PFSK-1 (cell line): ENCODE measurements around the gene BPI.
A peak's percentile ranks its signal among the peaks of the same experiment; 100 is the strongest.

Experiments
- FOXP2 ChIP-seq: optimal IDR thresholded peaks from 2 replicates; pipeline ENCODE3; 2011; ENCODE audit warnings: borderline replicate concordance, control low read depth, inconsistent platforms; ENCODE audit not compliant: insufficient read depth; ENCODE audit errors: extremely low read length, extremely low read depth
- POLR2AphosphoS5 ChIP-seq: IDR thresholded peaks from 2 replicates; pipeline ENCODE4 v1.6.1; 2012; ENCODE audit warnings: low read depth, mild to moderate bottlenecking, control low read depth, low read length, moderate library complexity
- REST ChIP-seq, 2 experiments: IDR thresholded peaks; 2 replicates each; pipeline versions ENCODE4 v1.6.1 to v1.8.0; 2011 to 2012; ENCODE audit warnings: low read depth in 2 of 2, low read length in 2 of 2, control low read depth in 1 of 2, inconsistent platforms in 1 of 2, mild to moderate bottlenecking in 1 of 2, moderate library complexity in 1 of 2; ENCODE audit not compliant: insufficient read depth in 1 of 2
- SIN3A ChIP-seq: IDR thresholded peaks from 2 replicates; pipeline ENCODE4 v1.6.1; 2012; ENCODE audit warnings: mild to moderate bottlenecking, low read length, moderate library complexity, borderline replicate concordance; ENCODE audit not compliant: insufficient read depth
- TAF1 ChIP-seq: IDR thresholded peaks from 2 replicates; pipeline ENCODE4 v1.6.1; 2012; ENCODE audit warnings: low read length, control low read depth, borderline replicate concordance; ENCODE audit not compliant: insufficient read depth

The BPI gene

GRCh38 chr20:38320221-38320620 is 16.3 kb downstream of the BPI start:
- no peak for TF ChIP-seq SIN3A
- TF ChIP-seq TAF1: no peak

DNA sequence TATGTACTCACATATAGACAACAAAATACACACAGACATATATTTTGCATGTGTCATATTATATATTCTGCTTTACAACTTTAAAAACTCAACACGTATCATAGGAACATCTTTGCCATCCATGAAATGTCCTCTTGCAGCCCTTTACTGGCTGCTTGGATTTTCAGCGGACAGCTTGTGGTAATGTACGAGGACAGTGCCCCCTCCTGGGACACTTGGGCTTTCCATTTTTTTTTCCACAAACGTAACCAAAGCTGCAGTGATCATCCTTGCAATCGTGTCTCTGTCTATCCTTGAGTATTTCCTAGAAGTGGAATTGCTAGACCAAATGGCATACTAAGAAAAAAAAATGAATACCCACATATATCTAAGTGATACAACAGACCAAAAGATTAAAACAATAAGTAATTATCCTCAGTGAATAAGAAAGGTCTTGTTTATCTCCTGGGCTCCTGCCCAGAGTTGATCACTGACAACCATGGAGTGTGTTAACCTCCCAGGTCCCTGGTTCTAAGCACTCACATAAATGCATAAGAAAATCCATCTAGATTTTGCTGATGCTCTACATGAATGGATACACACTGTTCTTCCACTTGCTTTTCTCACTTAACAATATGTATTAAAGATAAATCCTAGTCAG is 18.1 kb downstream of the BPI start:
- TF ChIP-seq SIN3A: no peak
- peak; percentile 68 for TF ChIP-seq POLR2AphosphoS5
- no peak for TF ChIP-seq TAF1
- TF ChIP-seq REST (IDR thresholded peaks at IDR 0.05; ENCODE audit: insufficient read depth in 1 of 2, low read depth in 2 of 2, low read length in 2 of 2): no peak
- no peak for TF ChIP-seq FOXP2

GRCh38 chr20:38324159-38324558 is 20.2 kb downstream of the BPI start:
- no peak; the same call in 1 of the 2 replicates for TF ChIP-seq POLR2AphosphoS5
- peak; percentile 48; the same call in 1 of the 2 replicates for TF ChIP-seq SIN3A

DNA sequence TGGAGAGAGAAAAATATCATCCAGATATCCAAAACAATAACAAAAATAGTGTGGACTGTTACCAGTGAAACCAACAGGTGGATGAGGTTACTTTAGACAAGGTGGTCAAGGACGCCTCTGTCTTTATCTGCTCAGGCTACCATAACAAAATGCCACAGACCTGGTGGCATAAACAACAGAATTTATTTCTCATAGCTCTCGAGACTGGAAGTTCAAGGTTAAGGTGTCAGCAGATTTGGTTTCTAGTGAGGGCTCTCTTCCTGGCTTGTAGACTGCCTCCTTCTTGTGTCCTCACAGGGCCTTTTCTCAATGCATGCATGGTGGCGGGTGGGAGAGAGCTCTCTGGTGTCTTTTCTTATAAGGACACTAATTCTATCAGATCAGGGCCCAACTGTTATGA is 21.2 kb downstream of the BPI start:
- TF ChIP-seq TAF1: peak; percentile 48; the same call in 1 of the 2 replicates
- TF ChIP-seq REST (IDR thresholded peaks at IDR 0.05; ENCODE audit: insufficient read depth in 1 of 2, low read depth in 2 of 2, low read length in 2 of 2): no peak

DNA sequence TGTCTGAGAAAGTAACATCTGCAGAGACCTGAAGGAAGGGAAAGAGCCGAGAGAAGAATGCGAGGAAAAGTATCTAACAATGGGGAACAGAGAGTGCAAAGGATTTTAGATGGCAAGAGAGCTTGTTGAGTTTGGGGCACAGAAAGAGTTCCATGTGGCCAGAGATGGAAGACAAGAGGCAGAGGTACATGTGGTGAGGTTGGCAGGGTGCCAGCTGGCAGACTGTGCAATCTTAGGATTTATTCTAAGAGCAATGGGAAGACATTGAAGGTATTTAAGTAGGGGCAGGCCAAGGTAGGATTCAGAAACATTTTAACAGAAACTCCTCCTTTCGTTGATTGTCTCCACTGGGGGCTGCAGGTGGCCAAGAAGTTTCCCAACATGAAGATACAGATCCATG is 21.9 kb downstream of the BPI start:
- TF ChIP-seq POLR2AphosphoS5 (no peak), FOXP2 (no peak), SIN3A (no peak; the same call in 1 of the 2 replicates), REST (IDR thresholded peaks at IDR 0.05; ENCODE audit: insufficient read depth in 1 of 2, low read depth in 2 of 2, low read length in 2 of 2) (no peak), TAF1 (no peak)

DNA sequence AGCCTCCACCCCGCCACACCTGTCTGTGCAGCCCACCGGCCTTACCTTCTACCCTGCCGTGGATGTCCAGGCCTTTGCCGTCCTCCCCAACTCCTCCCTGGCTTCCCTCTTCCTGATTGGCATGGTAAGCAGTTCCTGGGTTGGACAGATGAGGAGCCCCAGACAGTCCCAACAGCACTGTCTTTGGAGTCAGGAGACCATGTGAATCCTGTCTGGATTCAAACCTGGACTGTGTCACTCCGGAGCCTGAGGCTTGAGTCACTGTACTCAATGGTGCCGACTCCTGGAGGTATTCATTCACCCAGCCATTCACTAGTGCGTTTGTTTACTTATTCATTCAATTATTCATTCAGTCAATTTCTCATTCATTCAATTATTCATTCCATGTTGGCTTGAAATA is 22.4 kb downstream of the BPI start:
- TF ChIP-seq SIN3A: peak; percentile 84; the same call in 1 of the 2 replicates
- peak in 1 of 2 experiments; percentile 39; a peak in 2 of 4 replicates for TF ChIP-seq REST (IDR thresholded peaks at IDR 0.05; ENCODE audit: insufficient read depth in 1 of 2, low read depth in 2 of 2, low read length in 2 of 2)
- peak; percentile 91; the same call in 1 of the 2 replicates for TF ChIP-seq TAF1
- no peak for TF ChIP-seq FOXP2
- peak; percentile 100 for TF ChIP-seq POLR2AphosphoS5
